Nephron progenitor cell (in vitro differentiated cells): Measurements from ENCODE around the gene CACNG5.

Experiments
- DNase-seq: peaks from one replicate; pipeline ENCODE4 v3.0.0; 2021
- H3K27ac Mint-ChIP-seq: 2 replicates; pipeline ENCODE4 v1.8.0; 2021; ENCODE audit warnings: mild to moderate bottlenecking, moderate library complexity, mixed read lengths
- H3K27me3 Mint-ChIP-seq: 2 replicates; pipeline ENCODE4 v1.8.0; 2021; ENCODE audit warnings: mild to moderate bottlenecking, low read depth, mixed read lengths; ENCODE audit not compliant: poor library complexity
- H3K36me3 Mint-ChIP-seq: 2 replicates; pipeline ENCODE4 v1.8.0; 2021; ENCODE audit warnings: low read depth, mixed read lengths
- H3K4me1 Mint-ChIP-seq: 2 replicates; pipeline ENCODE4 v1.8.0; 2021; ENCODE audit warnings: mixed read lengths
- H3K4me3 Mint-ChIP-seq: 2 replicates; pipeline ENCODE4 v1.8.0; 2021; ENCODE audit warnings: mild to moderate bottlenecking, moderate library complexity, mixed read lengths
- H3K9me3 Mint-ChIP-seq: 2 replicates; pipeline ENCODE4 v1.8.0; 2021; ENCODE audit warnings: mild to moderate bottlenecking, moderate library complexity, mixed read lengths
- TF ChIP-seq, protein P1 (sequence below): fragments of 200-600 bp; sonication (generic); IDR thresholded peaks from 2 replicates; pipeline ENCODE4 v1.5.0; 2021; ENCODE audit warnings: antibody characterized with exemption

The CACNG5 gene, protein sequence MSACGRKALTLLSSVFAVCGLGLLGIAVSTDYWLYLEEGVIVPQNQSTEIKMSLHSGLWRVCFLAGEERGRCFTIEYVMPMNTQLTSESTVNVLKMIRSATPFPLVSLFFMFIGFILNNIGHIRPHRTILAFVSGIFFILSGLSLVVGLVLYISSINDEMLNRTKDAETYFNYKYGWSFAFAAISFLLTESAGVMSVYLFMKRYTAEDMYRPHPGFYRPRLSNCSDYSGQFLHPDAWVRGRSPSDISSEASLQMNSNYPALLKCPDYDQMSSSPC

DNA sequence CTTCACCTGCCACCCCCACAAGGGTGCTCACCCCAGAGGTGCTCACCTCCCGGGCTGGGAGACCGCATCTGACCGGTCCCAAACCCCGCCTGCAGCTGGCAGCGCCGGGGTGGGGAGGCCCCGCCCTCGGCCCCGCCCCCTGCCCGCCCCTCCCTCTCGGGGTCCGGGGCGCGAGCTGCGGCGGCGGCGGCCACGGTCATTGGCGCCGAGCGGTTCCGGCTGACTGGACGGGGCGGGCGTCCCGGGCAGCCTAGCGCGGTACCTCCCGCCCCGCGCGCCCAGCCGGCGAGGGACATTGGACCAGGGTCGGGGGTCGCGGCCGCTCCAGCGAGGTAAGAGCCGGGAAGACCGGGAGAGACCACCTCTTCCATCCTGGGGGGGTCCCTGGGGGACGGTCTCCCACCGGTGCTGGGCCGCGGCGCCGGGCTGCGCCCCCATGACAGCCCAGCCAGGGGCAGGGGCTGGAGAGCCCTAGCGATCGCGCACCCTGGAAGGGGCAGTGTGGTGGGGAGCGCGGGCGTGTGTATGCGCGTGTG, at the start of gene CACNG5:
CACNG5 (plus strand) TSS at position 199 of the 536 bp plus-strand sequence. CDS start 42,216 bp downstream, outside the sequence.
- peaks cover 76% of the 10 kb centered on the region for H3K27me3 Mint-ChIP-seq
- H3K4me3 Mint-ChIP-seq: peak within 1 kb of the TSS; percentile 38
- no peak within 1 kb of the TSS for H3K27ac Mint-ChIP-seq
- no peaks in the 10 kb centered on the region for H3K9me3 Mint-ChIP-seq
- DNase-seq: peak; percentile 81
- no peaks in the 10 kb centered on the region for H3K36me3 Mint-ChIP-seq
- H3K4me1 Mint-ChIP-seq: peaks cover 14% of the 10 kb centered on the region
- TF ChIP-seq, protein P1, sequence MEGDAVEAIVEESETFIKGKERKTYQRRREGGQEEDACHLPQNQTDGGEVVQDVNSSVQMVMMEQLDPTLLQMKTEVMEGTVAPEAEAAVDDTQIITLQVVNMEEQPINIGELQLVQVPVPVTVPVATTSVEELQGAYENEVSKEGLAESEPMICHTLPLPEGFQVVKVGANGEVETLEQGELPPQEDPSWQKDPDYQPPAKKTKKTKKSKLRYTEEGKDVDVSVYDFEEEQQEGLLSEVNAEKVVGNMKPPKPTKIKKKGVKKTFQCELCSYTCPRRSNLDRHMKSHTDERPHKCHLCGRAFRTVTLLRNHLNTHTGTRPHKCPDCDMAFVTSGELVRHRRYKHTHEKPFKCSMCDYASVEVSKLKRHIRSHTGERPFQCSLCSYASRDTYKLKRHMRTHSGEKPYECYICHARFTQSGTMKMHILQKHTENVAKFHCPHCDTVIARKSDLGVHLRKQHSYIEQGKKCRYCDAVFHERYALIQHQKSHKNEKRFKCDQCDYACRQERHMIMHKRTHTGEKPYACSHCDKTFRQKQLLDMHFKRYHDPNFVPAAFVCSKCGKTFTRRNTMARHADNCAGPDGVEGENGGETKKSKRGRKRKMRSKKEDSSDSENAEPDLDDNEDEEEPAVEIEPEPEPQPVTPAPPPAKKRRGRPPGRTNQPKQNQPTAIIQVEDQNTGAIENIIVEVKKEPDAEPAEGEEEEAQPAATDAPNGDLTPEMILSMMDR: no peak

DNA sequence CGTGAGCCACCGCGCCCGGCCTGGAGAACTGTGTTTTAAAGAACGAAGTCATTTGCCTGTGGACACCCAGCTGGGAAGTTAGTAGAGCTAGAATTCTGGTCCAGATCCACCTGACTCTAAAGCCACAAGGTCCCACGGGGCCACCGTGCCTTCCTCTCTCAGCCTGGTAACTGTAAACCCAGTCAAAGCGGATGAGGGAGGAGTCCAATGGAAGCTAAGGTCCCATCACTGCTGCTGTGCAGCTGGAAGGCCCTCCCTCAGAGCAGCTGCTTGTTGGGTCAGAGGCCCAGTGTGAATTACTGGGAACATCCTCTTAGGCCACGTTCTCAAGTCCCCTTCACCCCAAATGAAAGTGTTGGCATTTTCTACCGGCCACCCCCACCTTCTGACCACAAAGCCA, 48.8 kb upstream of the CACNG5 start:
- no peaks in the 10 kb centered on the region for H3K36me3 Mint-ChIP-seq
- H3K4me3 Mint-ChIP-seq: no peak overlapping the region
- DNase-seq: no peak
- peaks cover 18% of the 10 kb centered on the region for H3K4me1 Mint-ChIP-seq
- H3K9me3 Mint-ChIP-seq: no peaks in the 10 kb centered on the region
- no peaks in the 10 kb centered on the region for H3K27me3 Mint-ChIP-seq
- no peak overlapping the region for H3K27ac Mint-ChIP-seq
- TF ChIP-seq, protein P1: no peak

DNA sequence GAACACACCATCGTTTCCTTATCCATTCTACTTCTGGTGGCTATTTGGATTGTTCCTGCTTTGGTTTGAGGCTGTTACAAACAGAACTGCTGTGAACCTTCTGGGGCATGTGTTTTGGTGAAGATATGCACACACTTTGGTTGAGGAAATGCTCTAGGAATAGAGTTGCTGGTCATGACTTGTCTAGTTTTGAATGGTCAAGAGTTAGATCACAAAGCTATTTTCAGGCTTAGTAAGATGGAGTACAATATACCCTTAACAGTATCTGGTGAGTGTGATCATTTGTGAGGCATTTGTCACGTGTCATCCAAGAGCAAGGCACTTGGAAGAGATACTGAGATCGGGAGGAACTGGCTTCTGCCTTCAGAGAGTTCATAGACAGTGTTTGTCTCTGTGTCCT, 47.0 kb upstream of the CACNG5 start:
- no peaks in the 10 kb centered on the region for H3K9me3 Mint-ChIP-seq
- no peaks in the 10 kb centered on the region for H3K36me3 Mint-ChIP-seq
- no peaks in the 10 kb centered on the region for H3K27me3 Mint-ChIP-seq
- TF ChIP-seq, protein P1: no peak
- no peak overlapping the region for H3K4me3 Mint-ChIP-seq
- DNase-seq: no peak
- no peak overlapping the region for H3K27ac Mint-ChIP-seq
- peaks cover 20% of the 10 kb centered on the region for H3K4me1 Mint-ChIP-seq

DNA sequence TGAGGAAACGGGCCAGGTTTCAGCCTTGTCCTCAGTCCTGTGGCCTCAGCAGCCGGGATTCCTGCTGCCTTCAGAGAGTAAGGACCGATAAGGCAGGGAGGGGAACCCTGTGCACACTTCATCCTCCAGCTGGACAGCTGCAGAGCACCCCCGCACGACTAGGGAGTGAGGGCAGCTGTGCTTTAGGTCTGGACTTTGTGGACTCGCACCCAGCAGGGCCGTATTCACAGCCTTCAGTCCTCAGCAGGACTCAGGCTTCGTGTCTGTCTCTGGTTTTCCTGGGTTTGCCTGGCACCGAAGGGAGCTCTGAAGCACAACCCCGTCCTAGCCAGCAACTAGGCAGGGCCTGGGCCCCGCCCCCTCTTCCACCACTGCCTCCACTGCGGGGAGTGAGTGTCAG, 45.8 kb upstream of the CACNG5 start:
- Mint-ChIP-seq H3K9me3 (no peaks in the 10 kb centered on the region), H3K27ac (no peak overlapping the region), H3K27me3 (no peaks in the 10 kb centered on the region), H3K36me3 (no peaks in the 10 kb centered on the region), H3K4me1 (peaks cover 19% of the 10 kb centered on the region), H3K4me3 (no peak overlapping the region)
- TF ChIP-seq, protein P1: no peak
- DNase-seq: no peak

DNA sequence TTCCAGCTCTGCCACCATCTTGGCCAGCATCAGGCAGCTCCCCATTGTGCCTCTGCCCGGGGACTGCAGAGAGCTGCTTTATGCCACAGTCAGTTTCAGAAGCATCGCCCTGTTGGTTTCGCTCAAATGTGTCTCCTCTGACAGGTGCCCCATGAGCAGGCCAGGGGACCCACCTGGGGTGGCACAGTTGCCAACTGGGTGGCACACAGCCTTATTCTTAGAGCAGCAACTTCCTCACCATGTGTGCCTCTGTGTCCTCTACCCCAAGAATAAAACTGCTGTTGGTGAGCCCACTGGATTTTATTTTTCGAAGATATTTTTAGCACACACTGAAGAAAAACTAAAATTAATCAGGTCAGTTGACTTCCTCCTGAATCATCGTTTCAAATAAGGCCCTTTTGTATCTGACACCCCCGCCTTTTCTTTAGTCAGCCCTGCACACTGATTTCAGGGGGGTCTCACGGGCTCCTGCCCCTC, 44.9 kb upstream of the CACNG5 start:
- H3K36me3 Mint-ChIP-seq: no peaks in the 10 kb centered on the region
- H3K4me1 Mint-ChIP-seq: peaks cover 19% of the 10 kb centered on the region

More for the DNA sequence above, 44.9 kb upstream of the CACNG5 start:
- DNase-seq: no peak
- no peaks in the 10 kb centered on the region for H3K27me3 Mint-ChIP-seq
- TF ChIP-seq, protein P1: no peak
- no peak overlapping the region for H3K4me3 Mint-ChIP-seq
- H3K9me3 Mint-ChIP-seq: no peaks in the 10 kb centered on the region
- no peak overlapping the region for H3K27ac Mint-ChIP-seq
